Glutamatergic neuron (in vitro differentiated cells): ENCODE results near the gene MDK. TPM values are rescaled to one million over a fixed set of nuclear protein-coding genes. Genes with fewer than 3 reads are reported as not detected.
A peak's percentile ranks its signal among the peaks of the same experiment; 100 is the strongest.

Experiments
- DNase-seq: peaks from one replicate; pipeline ENCODE4 v3.0.0; 2022
- H3K27ac Mint-ChIP-seq: one replicate; pipeline ENCODE4 v1.8.0; 2020; ENCODE audit warnings: mild to moderate bottlenecking, mixed read lengths, inconsistent platforms; ENCODE audit not compliant: unreplicated experiment
- H3K27me3 Mint-ChIP-seq: one replicate; pipeline ENCODE4 v1.8.0; 2020; ENCODE audit warnings: mild to moderate bottlenecking, moderate library complexity, mixed read lengths, inconsistent platforms; ENCODE audit not compliant: unreplicated experiment
- H3K36me3 Mint-ChIP-seq: one replicate; pipeline ENCODE4 v1.8.0; 2020; ENCODE audit warnings: mild to moderate bottlenecking, mixed read lengths, inconsistent platforms; ENCODE audit not compliant: unreplicated experiment
- H3K4me1 Mint-ChIP-seq: one replicate; pipeline ENCODE4 v1.8.0; 2020; ENCODE audit warnings: mild to moderate bottlenecking, low read depth, mixed read lengths, inconsistent platforms; ENCODE audit not compliant: unreplicated experiment
- H3K4me3 Mint-ChIP-seq: one replicate; pipeline ENCODE4 v1.8.0; 2020; ENCODE audit warnings: mild to moderate bottlenecking, mixed read lengths, inconsistent platforms; ENCODE audit not compliant: unreplicated experiment
- H3K9me3 Mint-ChIP-seq: one replicate; pipeline ENCODE4 v1.8.0; 2020; ENCODE audit warnings: mild to moderate bottlenecking, moderate library complexity, mixed read lengths, inconsistent platforms; ENCODE audit not compliant: unreplicated experiment
- CTCF ChIP-seq: fragments of 200-600 bp; sonication (generic); IDR thresholded peaks from one replicate; pipeline ENCODE4 v1.5.0; 2021; ENCODE audit not compliant: partially characterized antibody, unreplicated experiment
- total RNA-seq: library from RNA; stranded (reverse); fragmentation: NEBNext Ultra II Directional; extraction: Animal tissue kit (Norgen Biotek cat#: 25700); gene quantifications from one replicate; pipeline ENCODE4 v1.2.1, GENCODE V29; 2021; ENCODE audit not compliant: unreplicated experiment

The MDK gene
- total RNA-seq, 1 donor from 2014 or later: 846 TPM

DNA sequence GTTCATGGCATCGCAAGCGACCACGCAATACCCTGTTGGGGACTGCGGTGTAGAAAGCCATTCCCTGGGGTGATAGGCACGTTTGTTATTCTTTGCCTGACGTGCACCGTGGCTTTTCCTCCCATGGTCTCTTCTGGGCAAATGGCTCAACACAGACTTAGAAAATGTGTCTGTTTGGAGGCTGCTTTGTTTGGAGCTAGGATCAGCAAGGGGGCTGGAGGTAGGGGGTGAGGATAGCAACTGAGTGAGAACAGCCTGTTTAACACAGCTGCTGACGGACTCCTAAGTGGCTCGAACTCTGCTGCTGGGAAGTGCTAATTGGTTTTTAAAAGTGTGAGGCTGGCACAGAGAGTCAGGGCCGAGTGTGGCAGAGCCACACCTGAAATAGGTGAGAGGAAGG, 26.2 kb downstream of the MDK start:
- no peak for TF ChIP-seq CTCF
- H3K27ac Mint-ChIP-seq: peak overlapping the region; percentile 59
- no peak overlapping the region for H3K4me3 Mint-ChIP-seq
- H3K36me3 Mint-ChIP-seq: no peaks in the 10 kb centered on the region
- H3K27me3 Mint-ChIP-seq: peaks cover 11% of the 10 kb centered on the region
- DNase-seq: no peak
- peaks cover 11% of the 10 kb centered on the region for H3K9me3 Mint-ChIP-seq
- H3K4me1 Mint-ChIP-seq: peaks cover 17% of the 10 kb centered on the region

- Mint-ChIP-seq H3K36me3 (no peaks in the 10 kb centered on the region), H3K9me3 (peaks cover 9% of the 10 kb centered on the region), H3K27ac (peak overlapping the region; percentile 33), H3K27me3 (peaks cover 11% of the 10 kb centered on the region), H3K4me3 (no peak overlapping the region), H3K4me1 (peaks cover 17% of the 10 kb centered on the region)
- no peak for TF ChIP-seq CTCF
- no peak for DNase-seq
Observed at GRCh38 chr11:46408407-46408986, 27.0 kb downstream of the MDK start.

DNA sequence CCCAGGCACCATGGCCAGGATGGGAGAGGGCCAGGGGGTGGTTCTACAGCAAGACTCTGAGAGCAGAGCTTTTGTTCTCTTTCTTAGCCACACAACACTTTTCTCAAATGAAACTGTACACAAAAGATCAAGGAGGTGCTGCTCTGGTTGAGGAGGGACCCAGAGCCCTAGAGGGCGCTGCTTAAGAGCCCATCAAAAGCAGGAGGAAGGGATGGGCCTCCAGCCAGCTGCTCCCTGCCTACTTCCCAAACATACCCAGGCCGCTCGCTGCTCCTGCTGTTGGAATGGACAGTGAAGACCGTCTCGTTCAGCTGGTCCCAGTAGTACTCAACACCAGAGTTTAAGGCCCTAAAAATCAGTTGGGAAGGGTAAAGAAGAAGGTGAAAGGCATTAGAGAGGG, 28.6 kb downstream of the MDK start:
- H3K4me1 Mint-ChIP-seq: peaks cover 16% of the 10 kb centered on the region
- TF ChIP-seq CTCF: no peak
- no peaks in the 10 kb centered on the region for H3K36me3 Mint-ChIP-seq
- H3K4me3 Mint-ChIP-seq: peak overlapping the region; percentile 38
- H3K27me3 Mint-ChIP-seq: peaks cover 7% of the 10 kb centered on the region
- peaks cover 11% of the 10 kb centered on the region for H3K9me3 Mint-ChIP-seq
- DNase-seq: peak; percentile 59
- H3K27ac Mint-ChIP-seq: peak overlapping the region; percentile 70

DNA sequence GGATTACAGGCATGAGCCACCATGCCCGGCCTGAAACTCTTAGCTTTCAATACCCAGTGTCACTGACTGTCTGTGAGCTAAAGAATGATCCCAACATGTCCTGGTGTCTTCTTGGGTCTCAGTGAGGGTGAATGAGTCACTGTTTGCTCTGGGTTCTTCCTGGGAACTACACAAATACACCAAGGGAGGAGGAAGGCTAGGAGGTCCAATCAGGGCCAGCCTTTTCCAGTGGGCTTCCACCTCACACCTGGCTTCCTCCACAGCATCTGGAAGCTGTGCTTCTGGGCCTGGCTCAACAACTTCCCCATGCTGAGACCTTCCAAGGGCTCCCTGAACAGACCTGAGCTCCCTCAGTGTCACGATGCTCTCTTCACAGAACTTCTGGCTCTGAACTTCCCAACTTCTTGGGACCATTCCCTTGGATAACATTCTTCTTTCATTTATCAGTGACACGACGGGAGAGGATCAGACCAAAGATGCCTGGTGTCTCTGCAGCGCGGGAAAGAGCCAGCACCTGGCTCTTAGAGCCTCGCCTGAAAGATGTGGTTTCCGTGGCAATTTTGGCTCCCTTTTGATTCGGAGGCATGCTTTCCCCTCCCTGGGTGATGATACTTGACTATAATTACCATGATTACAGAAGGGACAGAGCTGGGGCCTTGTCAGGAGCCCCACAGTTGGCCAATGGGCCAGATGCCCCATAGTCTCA, 32.4 kb downstream of the MDK start:
- TF ChIP-seq CTCF: no peak
- Mint-ChIP-seq H3K36me3 (no peaks in the 10 kb centered on the region), H3K4me3 (no peak overlapping the region), H3K4me1 (peaks cover 26% of the 10 kb centered on the region), H3K9me3 (peaks cover 9% of the 10 kb centered on the region), H3K27ac (no peak overlapping the region), H3K27me3 (peaks cover 7% of the 10 kb centered on the region)
- no peak for DNase-seq

DNA sequence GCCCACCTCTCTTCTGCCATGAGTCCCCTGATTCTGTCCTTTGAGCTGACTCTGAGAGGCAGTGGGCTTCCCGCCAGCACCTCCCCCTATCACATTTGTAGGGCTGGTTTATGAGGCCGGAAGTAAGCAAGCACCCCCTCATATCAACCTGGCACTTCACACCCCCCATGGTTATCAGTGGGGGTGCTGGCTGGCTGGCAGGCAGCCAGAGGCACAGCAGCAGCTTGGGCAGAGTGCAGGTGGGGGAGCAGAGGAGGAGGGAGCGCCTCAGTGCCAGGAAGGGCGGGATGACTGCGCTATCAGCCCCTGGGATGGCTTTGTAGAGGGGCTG, 33.0 kb downstream of the MDK start:
- Mint-ChIP-seq H3K4me3 (no peak overlapping the region), H3K27ac (no peak overlapping the region), H3K27me3 (peaks cover 7% of the 10 kb centered on the region), H3K36me3 (no peaks in the 10 kb centered on the region), H3K4me1 (peaks cover 30% of the 10 kb centered on the region), H3K9me3 (peaks cover 9% of the 10 kb centered on the region)
- TF ChIP-seq CTCF: no peak
- no peak for DNase-seq
